Cardiac muscle cell (in vitro differentiated cells and primary cell): Measurements from ENCODE around the gene THAP6. TPM values are rescaled to one million over a fixed set of nuclear protein-coding genes. Genes with fewer than 3 reads are reported as not detected.
"Not testable (repeated sequence)": the region's sequence is repeated elsewhere in the genome, so short reads cannot be mapped to it uniquely, and the experiment has no call there.

ENCODE experiments used
- DNase-seq, 2 donors: peaks; one replicate each; pipeline versions ENCODE4 v3.0.0 to v3.0.0-alpha.2; 2010 to 2017; ENCODE audit warnings: low read depth in 1 of 2, low spot score in 1 of 2
- H3K27ac ChIP-seq: fragments of 200-600 bp; sonication (generic); 2 replicates; pipeline ENCODE4 v1.5.1; 2016
- H3K27me3 ChIP-seq: fragments of 200-600 bp; sonication (generic); 2 replicates; pipeline ENCODE4 v1.6.0; 2016; ENCODE audit warnings: control low read depth
- H3K36me3 ChIP-seq: fragments of 200-600 bp; sonication (generic); 2 replicates; pipeline ENCODE4 v1.5.1; 2016; ENCODE audit warnings: control low read depth
- H3K4me1 ChIP-seq: fragments of 200-600 bp; sonication (generic); 2 replicates; pipeline ENCODE4 v1.8.1; 2017; ENCODE audit warnings: low read depth, mild to moderate bottlenecking, mixed run types
- H3K4me3 ChIP-seq: fragments of 200-600 bp; sonication (generic); 2 replicates; pipeline ENCODE4 v1.5.1; 2016; ENCODE audit warnings: mild to moderate bottlenecking
- H3K9me3 ChIP-seq: fragments of 200-600 bp; sonication (generic); 2 replicates; pipeline ENCODE4 v1.5.1; 2017; ENCODE audit warnings: low read depth, mild to moderate bottlenecking, control low read depth
- polyA plus RNA-seq: library from polyadenylated mRNA; unstranded; fragments of >200 nt; fragmentation: Nextera tagmentation; extraction: Ambion mirVana; gene quantifications from 2 replicates; pipeline ENCODE4 v1.2.1, GENCODE V29; 2016
- total RNA-seq: library from RNA; depleted of rRNA; stranded (reverse); fragments of >200 nt; gene quantifications from 2 replicates; pipeline ENCODE4 v1.2.3, GENCODE V29; 2016
- TF ChIP-seq, protein P1 (sequence below): IDR thresholded peaks from 2 replicates; pipeline ENCODE4 v1.5.1; 2012; ENCODE audit warnings: low read depth, mild to moderate bottlenecking, low read length

The THAP6 gene
- total and polyA plus RNA-seq, 2 experiments from 2014 or later = 16.8 to 22.2 TPM

DNA sequence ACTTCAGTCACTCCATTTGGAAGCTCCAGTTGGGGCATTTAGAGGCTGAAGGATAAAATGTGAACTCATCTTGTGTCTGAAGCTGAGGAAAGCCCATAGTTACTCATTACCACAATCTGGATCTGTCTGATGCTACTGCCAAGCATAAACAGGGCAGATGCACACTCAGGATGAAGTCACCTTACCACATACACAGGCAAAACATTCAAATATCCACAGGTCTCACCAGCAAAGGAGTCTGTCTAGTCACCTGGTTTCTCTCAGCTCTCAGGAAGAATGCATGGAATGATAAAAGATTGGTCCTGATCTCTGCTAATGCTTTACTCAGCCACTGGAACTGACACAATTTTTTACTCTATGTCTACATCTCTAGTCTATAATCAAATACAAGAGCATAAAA, 28.6 kb downstream of the THAP6 start:
- Histone ChIP-seq H3K4me3 (no peak overlapping the region), H3K27ac (no peak overlapping the region), H3K27me3 (no peaks in the 10 kb centered on the region), H3K36me3 (no peaks in the 10 kb centered on the region), H3K4me1 (no peaks in the 10 kb centered on the region), H3K9me3 (no peaks in the 10 kb centered on the region)
- DNase-seq = peak in 1 of 2 donors; percentile 9
- TF ChIP-seq, protein P1, sequence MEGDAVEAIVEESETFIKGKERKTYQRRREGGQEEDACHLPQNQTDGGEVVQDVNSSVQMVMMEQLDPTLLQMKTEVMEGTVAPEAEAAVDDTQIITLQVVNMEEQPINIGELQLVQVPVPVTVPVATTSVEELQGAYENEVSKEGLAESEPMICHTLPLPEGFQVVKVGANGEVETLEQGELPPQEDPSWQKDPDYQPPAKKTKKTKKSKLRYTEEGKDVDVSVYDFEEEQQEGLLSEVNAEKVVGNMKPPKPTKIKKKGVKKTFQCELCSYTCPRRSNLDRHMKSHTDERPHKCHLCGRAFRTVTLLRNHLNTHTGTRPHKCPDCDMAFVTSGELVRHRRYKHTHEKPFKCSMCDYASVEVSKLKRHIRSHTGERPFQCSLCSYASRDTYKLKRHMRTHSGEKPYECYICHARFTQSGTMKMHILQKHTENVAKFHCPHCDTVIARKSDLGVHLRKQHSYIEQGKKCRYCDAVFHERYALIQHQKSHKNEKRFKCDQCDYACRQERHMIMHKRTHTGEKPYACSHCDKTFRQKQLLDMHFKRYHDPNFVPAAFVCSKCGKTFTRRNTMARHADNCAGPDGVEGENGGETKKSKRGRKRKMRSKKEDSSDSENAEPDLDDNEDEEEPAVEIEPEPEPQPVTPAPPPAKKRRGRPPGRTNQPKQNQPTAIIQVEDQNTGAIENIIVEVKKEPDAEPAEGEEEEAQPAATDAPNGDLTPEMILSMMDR = no peak

DNA sequence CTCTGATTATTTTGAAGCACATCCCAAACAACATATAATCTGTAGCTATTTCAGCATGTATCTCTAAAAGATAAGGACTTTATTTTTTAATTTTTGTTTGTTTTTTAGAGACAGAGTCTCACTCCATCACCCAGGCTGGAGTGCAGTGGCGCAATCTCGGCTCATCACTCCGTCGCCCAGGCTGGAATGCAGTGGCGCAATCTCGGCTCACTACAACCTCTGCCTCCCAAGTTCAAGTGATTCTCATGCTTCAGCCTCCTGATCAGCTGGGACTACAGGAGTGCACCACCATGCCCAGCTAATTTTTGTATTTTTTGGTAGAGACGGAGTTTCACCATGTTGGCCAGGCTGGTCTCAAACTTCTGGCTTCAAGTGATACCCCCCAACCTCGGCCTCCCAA, 29.9 kb downstream of the THAP6 start:
- not testable (repeated sequence) for H3K9me3 ChIP-seq, H3K4me1 ChIP-seq, H3K27me3 ChIP-seq, H3K27ac ChIP-seq, H3K4me3 ChIP-seq, H3K36me3 ChIP-seq
- DNase-seq = peak in 1 of 2 donors; percentile 35

DNA sequence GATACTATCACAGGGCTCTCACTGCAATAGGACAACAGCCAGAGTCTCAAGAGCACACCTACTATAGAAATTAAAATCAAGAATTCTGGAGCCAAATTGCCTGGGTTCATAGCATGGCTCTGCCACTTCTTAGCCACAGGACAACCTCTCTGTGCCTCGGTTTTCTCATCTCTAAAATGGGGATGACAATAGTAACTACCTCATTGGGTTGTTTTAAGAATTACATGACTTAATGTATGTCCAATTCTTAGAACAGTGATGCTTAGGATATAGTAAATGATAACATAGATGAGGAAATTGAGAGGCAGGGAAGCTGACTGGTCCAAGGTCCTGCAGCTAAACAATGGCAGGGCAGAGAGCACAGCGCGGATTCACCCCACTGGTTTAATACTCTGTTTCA, 30.6 kb downstream of the THAP6 start:
- H3K27me3 ChIP-seq = no peaks in the 10 kb centered on the region
- no peaks in the 10 kb centered on the region for H3K36me3 ChIP-seq
- H3K4me1 ChIP-seq = no peaks in the 10 kb centered on the region
- TF ChIP-seq, protein P1 = no peak
- no peaks in the 10 kb centered on the region for H3K9me3 ChIP-seq
- no peak for DNase-seq
- no peak overlapping the region for H3K27ac ChIP-seq
- H3K4me3 ChIP-seq = no peak overlapping the region

DNA sequence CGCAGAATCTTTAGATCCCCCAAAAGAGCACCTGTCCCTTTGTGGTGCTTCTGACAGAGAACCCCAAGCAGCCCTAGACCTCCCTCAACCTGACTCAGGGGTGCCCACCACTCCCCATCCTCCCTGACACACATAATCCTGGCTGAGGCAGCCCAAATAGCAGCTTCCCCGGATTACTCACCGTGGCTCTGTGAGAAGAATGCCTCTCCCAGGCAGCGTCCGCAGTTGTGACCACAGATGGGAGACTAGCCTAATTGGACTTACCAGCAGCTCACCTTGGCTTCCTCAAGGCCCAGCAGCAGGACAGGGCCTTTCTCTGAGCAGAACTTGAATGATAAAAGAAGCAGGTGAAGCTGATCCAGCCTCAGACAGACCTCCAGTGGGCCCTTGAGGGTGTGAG, 31.3 kb downstream of the THAP6 start:
- Histone ChIP-seq H3K36me3 (no peaks in the 10 kb centered on the region), H3K4me3 (no peak overlapping the region), H3K27me3 (no peaks in the 10 kb centered on the region), H3K27ac (no peak overlapping the region), H3K4me1 (no peaks in the 10 kb centered on the region), H3K9me3 (no peaks in the 10 kb centered on the region)
- DNase-seq = no peak
- TF ChIP-seq, protein P1 = no peak

DNA sequence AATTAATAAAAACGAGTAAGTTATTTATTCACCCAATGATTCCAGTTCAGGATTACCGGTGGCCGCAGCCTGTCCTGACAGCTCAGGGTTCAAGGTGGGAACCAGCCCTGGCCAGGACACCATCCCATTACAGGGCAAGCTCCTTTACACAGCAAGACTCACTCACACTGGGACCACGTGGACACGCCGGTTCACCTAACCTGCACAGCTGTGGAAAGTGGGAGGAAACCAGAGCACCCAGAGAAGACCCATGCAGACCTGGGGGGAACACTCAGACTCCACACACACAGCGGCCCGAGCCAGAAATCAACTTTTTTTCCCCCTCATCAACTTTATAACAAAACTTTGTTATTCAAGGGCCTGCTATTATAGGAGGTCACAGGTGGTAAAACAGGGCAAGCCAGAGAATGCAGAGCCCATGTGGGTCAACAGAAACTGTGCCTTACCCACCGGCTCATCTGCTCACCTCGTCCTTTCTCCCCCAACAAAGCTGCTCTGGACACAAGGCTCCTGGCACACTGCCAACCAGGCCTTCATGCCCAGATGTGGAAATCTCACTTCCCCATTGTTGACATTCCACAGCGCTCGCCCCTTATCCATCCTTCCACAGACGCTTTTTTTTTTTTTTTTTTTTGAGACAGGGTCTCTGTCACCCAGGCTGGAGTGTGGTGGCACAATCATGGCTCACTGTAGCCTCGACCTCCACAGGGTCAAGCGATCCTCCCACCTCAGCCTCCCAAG, 33.5 kb downstream of the THAP6 start:
- Histone ChIP-seq H3K4me3 (no peak overlapping the region), H3K4me1 (no peaks in the 10 kb centered on the region), H3K27me3 (no peaks in the 10 kb centered on the region), H3K9me3 (no peaks in the 10 kb centered on the region), H3K36me3 (no peaks in the 10 kb centered on the region), H3K27ac (no peak overlapping the region)
- TF ChIP-seq, protein P1 = no peak
- DNase-seq = peak; percentile 65 to 82

DNA sequence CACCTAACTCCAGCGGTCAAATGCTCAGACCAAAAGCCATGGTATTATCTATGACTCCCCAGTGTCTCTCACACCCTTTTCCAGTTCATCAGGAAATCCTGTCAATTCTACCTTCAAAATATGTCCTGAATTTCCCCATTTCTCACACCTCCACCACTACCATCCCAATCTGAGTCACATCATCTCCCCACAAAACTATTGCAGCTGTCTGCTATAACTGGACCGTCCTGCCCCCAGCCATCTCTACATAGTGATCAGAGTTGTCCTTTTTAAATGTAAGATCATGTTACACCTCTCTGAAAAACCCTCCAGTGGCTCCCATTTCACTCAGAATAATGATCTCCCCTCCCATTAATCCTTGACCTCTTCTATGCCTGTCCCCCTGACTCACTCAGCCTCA, 34.7 kb downstream of the THAP6 start:
- Histone ChIP-seq H3K4me3 (no peak overlapping the region), H3K4me1 (no peaks in the 10 kb centered on the region), H3K27me3 (no peaks in the 10 kb centered on the region), H3K27ac (no peak overlapping the region), H3K9me3 (no peaks in the 10 kb centered on the region), H3K36me3 (no peaks in the 10 kb centered on the region)
- DNase-seq = no peak
- TF ChIP-seq, protein P1 = no peak
